GM12878 (cell line): ENCODE results near the gene GHRH.

Experiments
- EZH2 ChIP-seq: IDR thresholded peaks from 2 replicates; pipeline ENCODE4 v1.6.1; 2012; ENCODE audit warnings: low read depth, mild to moderate bottlenecking, control low read depth, inconsistent platforms, low read length, borderline replicate concordance; ENCODE audit not compliant: control insufficient read depth
- POLR2A ChIP-seq: IDR thresholded peaks from 2 replicates; pipeline ENCODE4 v1.6.1; 2011; ENCODE audit warnings: low read depth, mild to moderate bottlenecking, low read length
- ZNF384 ChIP-seq: IDR thresholded peaks from 2 replicates; pipeline ENCODE4 v1.6.1; 2012; ENCODE audit warnings: low read depth, mild to moderate bottlenecking, low read length, improper control_type of control experiment, borderline replicate concordance
- TF ChIP-seq, protein P1 (sequence below), 3 experiments: IDR thresholded peaks in 2 of 3; conservative IDR thresholded peaks in 1 of 3; 2 replicates each; pipeline ENCODE4 v1.5.1; 2011; ENCODE audit warnings: low read depth in 3 of 3, low read length in 3 of 3, mild to moderate bottlenecking in 3 of 3, control low read depth in 2 of 3, moderate library complexity in 2 of 3, inconsistent platforms in 1 of 3, mixed read lengths in 1 of 3; ENCODE audit not compliant: control insufficient read depth in 2 of 3, insufficient read depth in 1 of 3; ENCODE audit errors: extremely low read depth in 1 of 3

DNA sequence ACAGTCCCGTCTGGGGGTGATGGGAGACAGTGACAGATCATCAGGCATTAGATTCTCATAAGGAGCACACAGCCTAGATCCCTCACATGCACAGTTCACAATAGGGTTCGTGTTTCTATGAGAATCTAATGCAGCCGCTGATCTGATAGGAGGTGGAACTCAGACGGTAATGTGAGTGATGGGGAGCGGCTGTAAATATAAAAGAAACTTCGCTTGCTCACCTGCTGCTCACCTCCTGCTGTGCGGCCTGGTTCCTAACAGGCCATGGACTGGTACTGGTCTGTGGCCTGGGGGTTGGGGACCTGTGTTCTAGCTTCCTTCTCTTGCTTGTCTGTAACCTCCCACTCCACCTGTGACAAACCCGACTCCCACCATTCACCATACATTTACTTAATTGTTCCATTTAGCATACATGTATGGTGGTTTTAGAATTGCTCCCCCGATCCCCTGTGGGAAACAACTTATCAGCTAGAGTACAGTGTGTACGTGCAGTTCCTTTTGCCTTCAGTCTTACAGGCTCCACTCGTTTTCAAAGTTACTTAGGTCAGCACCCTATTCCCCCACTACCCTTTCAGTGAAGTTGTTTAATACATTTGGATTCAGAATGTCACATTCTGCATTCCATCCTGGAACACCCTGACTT, 31.8 kb upstream of the GHRH start:
- TF ChIP-seq, protein P1, sequence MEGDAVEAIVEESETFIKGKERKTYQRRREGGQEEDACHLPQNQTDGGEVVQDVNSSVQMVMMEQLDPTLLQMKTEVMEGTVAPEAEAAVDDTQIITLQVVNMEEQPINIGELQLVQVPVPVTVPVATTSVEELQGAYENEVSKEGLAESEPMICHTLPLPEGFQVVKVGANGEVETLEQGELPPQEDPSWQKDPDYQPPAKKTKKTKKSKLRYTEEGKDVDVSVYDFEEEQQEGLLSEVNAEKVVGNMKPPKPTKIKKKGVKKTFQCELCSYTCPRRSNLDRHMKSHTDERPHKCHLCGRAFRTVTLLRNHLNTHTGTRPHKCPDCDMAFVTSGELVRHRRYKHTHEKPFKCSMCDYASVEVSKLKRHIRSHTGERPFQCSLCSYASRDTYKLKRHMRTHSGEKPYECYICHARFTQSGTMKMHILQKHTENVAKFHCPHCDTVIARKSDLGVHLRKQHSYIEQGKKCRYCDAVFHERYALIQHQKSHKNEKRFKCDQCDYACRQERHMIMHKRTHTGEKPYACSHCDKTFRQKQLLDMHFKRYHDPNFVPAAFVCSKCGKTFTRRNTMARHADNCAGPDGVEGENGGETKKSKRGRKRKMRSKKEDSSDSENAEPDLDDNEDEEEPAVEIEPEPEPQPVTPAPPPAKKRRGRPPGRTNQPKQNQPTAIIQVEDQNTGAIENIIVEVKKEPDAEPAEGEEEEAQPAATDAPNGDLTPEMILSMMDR (IDR thresholded peaks at IDR 0.05 in 2 of 3, conservative IDR thresholded peaks at IDR 0.05 in 1 of 3; ENCODE audit: control insufficient read depth in 2 of 3, extremely low read depth in 1 of 3, insufficient read depth in 1 of 3, low read depth in 3 of 3, low read length in 3 of 3): no peak
- no peak for TF ChIP-seq ZNF384
- no peak for TF ChIP-seq EZH2
- TF ChIP-seq POLR2A: no peak
